CD14-positive monocyte (primary cell): ENCODE data around the gene CAPN14. TPM values are rescaled to one million over a fixed set of nuclear protein-coding genes. Genes with fewer than 3 reads are reported as not detected.

ENCODE experiments used
- DNase-seq, 3 donors: peaks; one replicate each; pipeline ENCODE4 v3.0.0-alpha.2; 2011 to 2022
- H2AFZ ChIP-seq: 2 replicates; pipeline ENCODE4 v1.6.0; 2012; ENCODE audit warnings: mild to moderate bottlenecking, low read depth, low read length, inconsistent platforms; ENCODE audit not compliant: insufficient read depth, poor library complexity, severe bottlenecking
- H3K27ac ChIP-seq, 2 donors: 1 replicate in 1 of 2; 2 replicates in 1 of 2; pipeline ENCODE4 v1.5.1; 2012 to 2013; ENCODE audit warnings: low read length in 2 of 2, control low read depth in 1 of 2, inconsistent platforms in 1 of 2, low read depth in 1 of 2, mild to moderate bottlenecking in 1 of 2
- H3K27me3 ChIP-seq, 2 donors: one replicate each; pipeline versions ENCODE4 v1.6.0 to v1.6.1; 2011 to 2013; ENCODE audit warnings: low read length in 2 of 2; ENCODE audit not compliant: control insufficient read depth in 2 of 2, insufficient read depth in 2 of 2
- H3K36me3 ChIP-seq, 2 donors: replicated peaks in 1 of 2; 1 replicate in 1 of 2; 2 replicates in 1 of 2; pipeline versions ENCODE4 v1.5.1 to v1.6.1; 2012 to 2013; ENCODE audit warnings: low read length in 2 of 2, control low read depth in 1 of 2, inconsistent platforms in 1 of 2, mild to moderate bottlenecking in 1 of 2; ENCODE audit not compliant: insufficient read depth in 2 of 2, control insufficient read depth in 1 of 2
- H3K4me1 ChIP-seq, 2 donors: 1 replicate in 1 of 2; 2 replicates in 1 of 2; pipeline versions ENCODE4 v1.5.1 to v1.6.1; 2012 to 2013; ENCODE audit warnings: low read length in 2 of 2, control low read depth in 1 of 2, inconsistent platforms in 1 of 2, mild to moderate bottlenecking in 1 of 2, moderate library complexity in 1 of 2; ENCODE audit not compliant: insufficient read depth in 2 of 2, control insufficient read depth in 1 of 2
- H3K4me2 ChIP-seq: replicated peaks from 2 replicates; pipeline ENCODE3; 2012; ENCODE audit warnings: low read length, moderate library complexity, mild to moderate bottlenecking; ENCODE audit not compliant: poor library complexity, severe bottlenecking; ENCODE audit errors: extremely low read depth
- H3K4me3 ChIP-seq, 3 experiments: fragments of 200-600 bp in 1 of 3; sonication (generic) in 1 of 3; replicated peaks in 1 of 3; 1 replicate in 2 of 3; 2 replicates in 1 of 3; pipeline ENCODE4 v1.5.1; 2011 to 2013; ENCODE audit warnings: low read length in 3 of 3, mild to moderate bottlenecking in 3 of 3, control low read depth in 2 of 3, low read depth in 2 of 3, inconsistent platforms in 1 of 3, moderate library complexity in 1 of 3
- H3K79me2 ChIP-seq: 2 replicates; pipeline ENCODE4 v1.6.0; 2012; ENCODE audit warnings: mild to moderate bottlenecking, control low read depth, inconsistent platforms, low read length, moderate library complexity; ENCODE audit not compliant: insufficient read depth
- H3K9ac ChIP-seq: 2 replicates; pipeline ENCODE4 v1.6.0; 2017; ENCODE audit warnings: low read length, mild to moderate bottlenecking; ENCODE audit not compliant: insufficient read depth, poor library complexity, severe bottlenecking
- H3K9me3 ChIP-seq, 2 donors: replicated peaks in 1 of 2; 1 replicate in 1 of 2; 2 replicates in 1 of 2; pipeline versions ENCODE4 v1.5.1 to v1.6.1; 2012 to 2013; ENCODE audit warnings: low read length in 2 of 2, control low read depth in 1 of 2; ENCODE audit not compliant: control insufficient read depth in 1 of 2, insufficient read depth in 1 of 2
- H4K20me1 ChIP-seq: 2 replicates; pipeline ENCODE4 v1.6.0; 2012; ENCODE audit warnings: mild to moderate bottlenecking, low read length, control low read depth, moderate library complexity; ENCODE audit not compliant: insufficient read depth
- H3K27ac Mint-ChIP-seq, 7 donors: one replicate each; pipeline ENCODE4 v1.8.0; 2020; ENCODE audit warnings: mild to moderate bottlenecking in 7 of 7, mixed read lengths in 7 of 7, moderate library complexity in 6 of 7, inconsistent platforms in 2 of 7
- H3K27me3 Mint-ChIP-seq, 3 donors: one replicate each; pipeline ENCODE4 v1.8.0; 2021 to 2022; ENCODE audit warnings: low read depth in 3 of 3, mild to moderate bottlenecking in 3 of 3, mixed read lengths in 3 of 3, moderate library complexity in 3 of 3, inconsistent platforms in 1 of 3
- H3K36me3 Mint-ChIP-seq, 2 donors: one replicate each; pipeline ENCODE4 v1.8.0; 2020; ENCODE audit warnings: mixed read lengths in 2 of 2, inconsistent platforms in 1 of 2, mild to moderate bottlenecking in 1 of 2
- H3K4me1 Mint-ChIP-seq: one replicate; pipeline ENCODE4 v1.8.0; 2020; ENCODE audit warnings: mild to moderate bottlenecking, mixed read lengths
- H3K4me3 Mint-ChIP-seq, 2 donors: one replicate each; pipeline ENCODE4 v1.8.0; 2020; ENCODE audit warnings: mild to moderate bottlenecking in 2 of 2, mixed read lengths in 2 of 2, moderate library complexity in 1 of 2
- H3K9me3 Mint-ChIP-seq, 7 donors: one replicate each; pipeline ENCODE4 v1.8.0; 2020 to 2022; ENCODE audit warnings: mixed read lengths in 7 of 7, mild to moderate bottlenecking in 6 of 7, moderate library complexity in 6 of 7, inconsistent platforms in 2 of 7
- WGBS: methylation state at CpG from one replicate; pipeline ENCODE4 v1.1.5; 2013; ENCODE audit warnings: missing lambda C conversion rate; ENCODE audit not compliant: insufficient coverage; 5-methylcytosine and 5-hydroxymethylcytosine counted together
- intact Hi-C, 2 donors: fragments of 100-400 bp; cut with micrococcal nuclease; formaldehyde crosslinking; loops; one replicate each; pipeline versions ENCODE4 v1.15.0 to v1.15.1; 2023
- polyA plus RNA-seq, 3 donors: library from polyadenylated mRNA; depleted of rRNA in 1 of 3; unstranded in 2 of 3; stranded (reverse) in 1 of 3; fragments of 300-500 nt in 2 of 3; fragments of >200 nt in 1 of 3; fragmentation: Illumina TruSeq in 2 of 3; gene quantifications; 1 replicate in 2 of 3; 2 replicates in 1 of 3; pipeline ENCODE4 v1.2.3, GENCODE V29; 2012 to 2021
- TF ChIP-seq, protein P1 (sequence below): fragments of 200-600 bp; IDR thresholded peaks from one replicate; pipeline ENCODE4 v1.8.0; 2022; ENCODE audit warnings: antibody characterized with exemption, mild to moderate bottlenecking

The CAPN14 gene
- polyA plus RNA-seq, 3 donors = not detected

DNA sequence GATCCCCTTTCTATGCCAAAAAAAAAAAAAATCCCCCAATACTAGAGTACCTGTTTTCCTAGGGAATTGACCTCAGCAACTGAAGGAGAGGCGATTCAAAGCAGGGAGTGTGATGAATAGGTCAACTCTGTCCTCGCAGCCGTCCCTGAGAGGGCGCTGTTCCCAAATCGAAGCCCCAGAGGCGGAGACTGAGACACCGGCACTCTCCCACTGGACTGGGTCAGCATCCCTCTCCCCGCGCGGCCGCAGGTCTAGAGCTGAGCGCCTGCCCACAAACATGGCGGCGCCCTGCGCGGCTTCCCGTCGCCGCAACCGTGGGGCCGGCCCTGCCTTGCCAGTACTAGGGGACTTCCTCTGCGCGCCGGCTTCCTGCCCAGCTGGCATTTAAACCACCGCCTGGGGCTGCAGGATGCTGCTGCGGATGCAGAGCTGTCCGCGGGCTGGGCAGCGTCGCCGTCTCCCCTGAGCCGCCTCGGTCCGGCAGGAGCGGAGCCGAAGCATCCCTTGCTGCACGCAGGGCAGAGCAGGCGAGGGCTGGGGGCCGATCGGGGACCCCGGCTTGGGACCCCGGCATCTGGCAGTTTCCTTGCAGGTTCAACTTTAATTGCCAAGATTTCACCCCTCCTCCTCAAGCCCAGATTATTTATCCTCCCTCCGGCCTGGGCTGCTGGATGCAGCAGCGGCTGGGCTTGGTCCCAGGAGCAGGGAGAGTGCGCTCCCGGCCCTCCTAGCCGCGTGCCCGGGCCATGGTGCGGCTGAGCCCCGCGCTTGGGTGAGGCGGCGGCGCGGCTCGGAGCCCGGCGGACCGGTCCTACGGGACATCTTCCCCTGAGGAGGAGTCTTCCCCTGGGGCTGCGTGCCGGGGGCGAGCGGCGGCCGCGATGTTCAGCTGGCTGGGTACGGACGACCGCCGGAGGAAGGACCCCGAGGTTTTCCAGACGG is 16.7 kb upstream of the CAPN14 start, which contains the start of gene EHD3:
Gene EHD3 (plus strand): TSS at position 412 of the 942 bp plus-strand sequence. CDS start 470 bp downstream, at position 882.
- H4K20me1 ChIP-seq = no peaks in the 10 kb centered on the region
- H3K27me3 ChIP-seq = peaks cover 0 to 5% of the 10 kb centered on the region in 2 donors
- H3K4me3 Mint-ChIP-seq = peak within 1 kb of the TSS; percentile 81 to 90
- no peak within 1 kb of the TSS for H3K27ac ChIP-seq
- peaks cover 9 to 18% (median 14%) of the 10 kb centered on the region in 3 donors for H3K27me3 Mint-ChIP-seq
- H3K9me3 Mint-ChIP-seq = peaks cover 0 to 6% (median 0%) of the 10 kb centered on the region in 7 donors
- H3K79me2 ChIP-seq = no peaks in the 10 kb centered on the region
- no peaks in the 10 kb centered on the region for H3K36me3 Mint-ChIP-seq
- peak within 1 kb of the TSS; percentile 44 to 82 (median 58) for H3K4me3 ChIP-seq
- peak within 1 kb of the TSS; percentile 98 for H2AFZ ChIP-seq
- 2% methylated on average over 62 of the region's 74 CpGs for WGBS
- no peaks in the 10 kb centered on the region for H3K9me3 ChIP-seq
- H3K4me1 ChIP-seq = peaks cover 12 to 17% of the 10 kb centered on the region in 2 donors
- peak within 1 kb of the TSS; percentile 93 for H3K4me2 ChIP-seq
- TF ChIP-seq, protein P1, sequence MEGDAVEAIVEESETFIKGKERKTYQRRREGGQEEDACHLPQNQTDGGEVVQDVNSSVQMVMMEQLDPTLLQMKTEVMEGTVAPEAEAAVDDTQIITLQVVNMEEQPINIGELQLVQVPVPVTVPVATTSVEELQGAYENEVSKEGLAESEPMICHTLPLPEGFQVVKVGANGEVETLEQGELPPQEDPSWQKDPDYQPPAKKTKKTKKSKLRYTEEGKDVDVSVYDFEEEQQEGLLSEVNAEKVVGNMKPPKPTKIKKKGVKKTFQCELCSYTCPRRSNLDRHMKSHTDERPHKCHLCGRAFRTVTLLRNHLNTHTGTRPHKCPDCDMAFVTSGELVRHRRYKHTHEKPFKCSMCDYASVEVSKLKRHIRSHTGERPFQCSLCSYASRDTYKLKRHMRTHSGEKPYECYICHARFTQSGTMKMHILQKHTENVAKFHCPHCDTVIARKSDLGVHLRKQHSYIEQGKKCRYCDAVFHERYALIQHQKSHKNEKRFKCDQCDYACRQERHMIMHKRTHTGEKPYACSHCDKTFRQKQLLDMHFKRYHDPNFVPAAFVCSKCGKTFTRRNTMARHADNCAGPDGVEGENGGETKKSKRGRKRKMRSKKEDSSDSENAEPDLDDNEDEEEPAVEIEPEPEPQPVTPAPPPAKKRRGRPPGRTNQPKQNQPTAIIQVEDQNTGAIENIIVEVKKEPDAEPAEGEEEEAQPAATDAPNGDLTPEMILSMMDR = peak; percentile 32
- H3K36me3 ChIP-seq = no peaks in the 10 kb centered on the region
- H3K9ac ChIP-seq = peak within 1 kb of the TSS; percentile 62
- intact Hi-C loops = no loop called here
- DNase-seq = peak; percentile 72 to 82 (median 78)
- H3K4me1 Mint-ChIP-seq = peaks cover 12% of the 10 kb centered on the region
- no peak within 1 kb of the TSS for H3K27ac Mint-ChIP-seq

DNA sequence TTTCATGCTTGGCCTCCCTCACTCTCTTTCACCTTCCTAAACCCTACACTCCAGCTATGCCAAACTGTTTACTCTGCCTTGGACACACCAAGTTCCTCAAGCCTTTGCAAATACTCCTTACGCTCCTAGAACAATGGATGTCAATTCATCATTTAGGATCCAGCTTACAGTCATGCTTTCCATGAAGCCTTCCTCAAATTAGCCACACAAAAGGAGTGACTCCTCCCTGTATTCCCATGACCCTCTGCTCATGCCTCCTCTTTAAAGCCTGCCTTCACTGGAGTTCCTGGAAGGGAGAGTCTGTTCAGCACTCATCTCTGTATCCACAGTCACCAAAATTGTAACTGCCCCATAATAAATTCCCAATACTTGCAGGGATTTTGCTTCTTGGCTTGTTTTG is 15.9 kb upstream of the CAPN14 start:
- Histone ChIP-seq H4K20me1 (no peaks in the 10 kb centered on the region), H3K4me3 (peak overlapping the region in 1 of 3 experiments; percentile 82), H3K9ac (no peak overlapping the region), H3K79me2 (no peaks in the 10 kb centered on the region), H2AFZ (peak overlapping the region; percentile 98), H3K4me2 (peak overlapping the region; percentile 93), H3K27ac (no peak overlapping the region), H3K4me1 (peaks cover 12 to 17% of the 10 kb centered on the region in 2 donors), H3K27me3 (peaks cover 0 to 5% of the 10 kb centered on the region in 2 donors), H3K36me3 (no peaks in the 10 kb centered on the region), H3K9me3 (no peaks in the 10 kb centered on the region)
- Mint-ChIP-seq H3K4me3 (peak overlapping the region in 1 of 2 donors; percentile 90), H3K27ac (no peak overlapping the region), H3K27me3 (peaks cover 9 to 18% (median 12%) of the 10 kb centered on the region in 3 donors), H3K4me1 (peaks cover 12% of the 10 kb centered on the region), H3K9me3 (peaks cover 0 to 6% (median 0%) of the 10 kb centered on the region in 7 donors), H3K36me3 (no peaks in the 10 kb centered on the region)
- TF ChIP-seq, protein P1 = no peak
- intact Hi-C loops = no loop called here
- WGBS = 100% methylated on average over 1 of the region's 1 CpG
- no peak for DNase-seq
